KMS-11 (cell line): ENCODE data around the gene OR10G7.
"Not testable (repeated sequence)": the region's sequence is repeated elsewhere in the genome, so short reads cannot be mapped to it uniquely, and the experiment has no call there.

Experiments
- H2AFZ ChIP-seq: fragments of 200-600 bp; sonication (generic); 2 replicates; pipeline ENCODE4 v1.6.1; 2016; ENCODE audit warnings: antibody characterized with exemption, mixed run types, low read depth
- H3K27ac ChIP-seq: fragments of 200-600 bp; sonication (generic); 2 replicates; pipeline ENCODE4 v1.6.1; 2016; ENCODE audit warnings: mild to moderate bottlenecking, mixed run types
- H3K27me3 ChIP-seq: fragments of 200-600 bp; sonication (generic); 2 replicates; pipeline ENCODE4 v1.6.1; 2017; ENCODE audit warnings: mild to moderate bottlenecking, low read depth, mixed run types, moderate library complexity; ENCODE audit not compliant: insufficient read depth
- H3K36me3 ChIP-seq: fragments of 200-600 bp; sonication (generic); 2 replicates; pipeline ENCODE4 v1.6.1; 2017; ENCODE audit warnings: mild to moderate bottlenecking, mixed run types; ENCODE audit not compliant: insufficient read depth
- H3K4me1 ChIP-seq: fragments of 200-600 bp; sonication (generic); 2 replicates; pipeline ENCODE4 v1.6.1; 2016; ENCODE audit warnings: mild to moderate bottlenecking, low read depth, mixed run types; ENCODE audit not compliant: poor library complexity, severe bottlenecking
- H3K4me2 ChIP-seq: fragments of 200-600 bp; sonication (generic); 2 replicates; pipeline ENCODE4 v1.7.0; 2016; ENCODE audit warnings: mild to moderate bottlenecking, mixed run types
- H3K4me3 ChIP-seq: fragments of 200-600 bp; sonication (generic); IDR thresholded peaks from 2 replicates; pipeline ENCODE4 v1.6.1; 2017; ENCODE audit warnings: low read depth, low read length, mixed read lengths; ENCODE audit not compliant: insufficient read depth
- H3K79me2 ChIP-seq: fragments of 200-600 bp; sonication (generic); 2 replicates; pipeline ENCODE4 v1.6.1; 2016; ENCODE audit warnings: low read depth, mixed run types; ENCODE audit not compliant: insufficient read depth
- H3K9ac ChIP-seq: fragments of 200-600 bp; sonication (generic); 2 replicates; pipeline ENCODE4 v1.6.1; 2016; ENCODE audit warnings: mild to moderate bottlenecking, mixed run types
- H4K20me1 ChIP-seq: fragments of 200-600 bp; sonication (generic); 2 replicates; pipeline ENCODE4 v1.6.1; 2016; ENCODE audit warnings: mild to moderate bottlenecking, mixed run types; ENCODE audit not compliant: insufficient read depth
- CTCF ChIP-seq: fragments of 200-600 bp; sonication (generic); conservative IDR thresholded peaks from 2 replicates; pipeline ENCODE4 v1.6.1; 2017; ENCODE audit warnings: low read depth, mild to moderate bottlenecking, antibody characterized with exemption, low read length, moderate library complexity, mixed read lengths

Gene OR10G7

GRCh38 chr11:124039557-124039956, 1.6 kb downstream of the OR10G7 start:
- Histone ChIP-seq H3K4me1 (no peaks in the 10 kb centered on the region), H3K27me3 (no peaks in the 10 kb centered on the region), H3K36me3 (no peaks in the 10 kb centered on the region), H3K4me2 (no peak overlapping the region), H3K9ac (no peak overlapping the region), H4K20me1 (no peaks in the 10 kb centered on the region), H3K4me3 (no peak overlapping the region), H3K79me2 (no peaks in the 10 kb centered on the region), H3K27ac (no peak overlapping the region), H2AFZ (no peak overlapping the region)
- no peak for TF ChIP-seq CTCF

- no peaks in the 10 kb centered on the region for H3K79me2 ChIP-seq
- H4K20me1 ChIP-seq, result no peaks in the 10 kb centered on the region
Measured at GRCh38 chr11:124036666-124037065, 4.5 kb downstream of the OR10G7 start.

GRCh38 chr11:124026498-124026897, 14.6 kb downstream of the OR10G7 start, which contains the start of gene OR10G8:
Gene OR10G8, plus strand, starts transcription at chr11:124026798. Its CDS starts 2,825 bp downstream, at chr11:124029623.
- Histone ChIP-seq H3K9ac (no peak within 1 kb of the TSS), H2AFZ (no peak within 1 kb of the TSS), H3K27ac (no peak within 1 kb of the TSS), H3K4me3 (no peak within 1 kb of the TSS), H3K79me2 (no peaks in the 10 kb centered on the region), H3K4me2 (no peak within 1 kb of the TSS), H3K36me3 (no peaks in the 10 kb centered on the region), H3K27me3 (no peaks in the 10 kb centered on the region), H4K20me1 (no peaks in the 10 kb centered on the region), H3K4me1 (no peaks in the 10 kb centered on the region)
- TF ChIP-seq CTCF, result no peak

More at GRCh38 chr11:124036666-124037065, 4.5 kb downstream of the OR10G7 start:
- Histone ChIP-seq H3K36me3 (no peaks in the 10 kb centered on the region), H3K4me2 (no peak overlapping the region), H3K4me1 (no peaks in the 10 kb centered on the region), H3K27me3 (no peaks in the 10 kb centered on the region), H2AFZ (no peak overlapping the region), H3K9ac (no peak overlapping the region), H3K4me3 (no peak overlapping the region), H3K27ac (no peak overlapping the region)
- no peak for TF ChIP-seq CTCF

- not testable (repeated sequence) for H3K27ac ChIP-seq, H3K4me3 ChIP-seq, H3K9ac ChIP-seq, H4K20me1 ChIP-seq, H3K4me1 ChIP-seq, H3K27me3 ChIP-seq, H3K79me2 ChIP-seq, H3K36me3 ChIP-seq, H3K4me2 ChIP-seq, H2AFZ ChIP-seq
Measured at GRCh38 chr11:124015837-124016236, 25.3 kb downstream of the OR10G7 start.

GRCh38 chr11:124012697-124013096, 28.4 kb downstream of the OR10G7 start, which contains the start of gene OR10G4:
Gene OR10G4, plus strand, starts transcription at chr11:124012997. Its CDS starts 2,578 bp downstream, at chr11:124015575.
- no peaks in the 10 kb centered on the region for H3K4me1 ChIP-seq
- H3K4me3 ChIP-seq, result no peak within 1 kb of the TSS
- TF ChIP-seq CTCF, result no peak
- no peaks in the 10 kb centered on the region for H3K27me3 ChIP-seq
- no peaks in the 10 kb centered on the region for H3K79me2 ChIP-seq
- no peak within 1 kb of the TSS for H3K4me2 ChIP-seq
- no peak within 1 kb of the TSS for H2AFZ ChIP-seq
- no peaks in the 10 kb centered on the region for H3K36me3 ChIP-seq
- no peak within 1 kb of the TSS for H3K9ac ChIP-seq
- no peak within 1 kb of the TSS for H3K27ac ChIP-seq
- H4K20me1 ChIP-seq, result no peaks in the 10 kb centered on the region
